Naive thymus-derived CD4-positive, alpha-beta T cell (primary cell): Measurements from ENCODE around the gene CDK8. TPM values are rescaled to one million over a fixed set of nuclear protein-coding genes. Genes with fewer than 3 reads are reported as not detected.

Experiments
- ATAC-seq: fragments of 150-1000 bp; cut with Tn5 transposase; 2 replicates; pipeline ENCODE4 v1.10.0; 2021; ENCODE audit warnings: mild to moderate bottlenecking, moderate library complexity
- CTCF ChIA-PET: fragments of 350-600 bp; sonication (Branson Sonifier 250); formaldehyde crosslinking; loops from one replicate; lab custom pipeline; 2021; ENCODE audit warnings: antibody characterized with exemption; lab: Charles Lee
- POLR2A ChIA-PET: fragments of 350-600 bp; sonication (Branson Sonifier 250); formaldehyde crosslinking; loops from one replicate; lab custom pipeline; 2021; ENCODE audit warnings: antibody characterized with exemption, inconsistent platforms; lab: Charles Lee
- DNase-seq, 9 donors: peaks; one replicate each; pipeline versions ENCODE4 v3.0.0 to v3.0.0-alpha.2; 2020 to 2022; ENCODE audit warnings: mixed read lengths in 1 of 9
- H3K27ac ChIP-seq: one replicate; pipeline ENCODE4 v1.7.0; 2013; ENCODE audit warnings: mild to moderate bottlenecking, low read depth, low read length, moderate library complexity
- H3K27me3 ChIP-seq, 2 donors: one replicate each; pipeline ENCODE4 v1.7.0; 2013; ENCODE audit warnings: low read length in 2 of 2, mild to moderate bottlenecking in 2 of 2, moderate library complexity in 2 of 2; ENCODE audit not compliant: control insufficient read depth in 2 of 2, insufficient read depth in 2 of 2
- H3K36me3 ChIP-seq, 3 experiments: 1 replicate in 2 of 3; 2 replicates in 1 of 3; pipeline ENCODE4 v1.7.0; 2013; ENCODE audit warnings: low read length in 3 of 3, mild to moderate bottlenecking in 3 of 3, moderate library complexity in 1 of 3; ENCODE audit not compliant: insufficient read depth in 3 of 3, control insufficient read depth in 2 of 3
- H3K4me1 ChIP-seq, 2 donors: one replicate each; pipeline ENCODE4 v1.7.0; 2013; ENCODE audit warnings: low read length in 2 of 2, mild to moderate bottlenecking in 2 of 2, moderate library complexity in 1 of 2; ENCODE audit not compliant: control insufficient read depth in 2 of 2, insufficient read depth in 2 of 2
- H3K4me3 ChIP-seq: 2 replicates; pipeline ENCODE4 v1.7.0; 2013; ENCODE audit warnings: mild to moderate bottlenecking, low read length
- H3K9me3 ChIP-seq, 3 experiments: 1 replicate in 2 of 3; 2 replicates in 1 of 3; pipeline ENCODE4 v1.7.0; 2013; ENCODE audit warnings: low read length in 3 of 3; ENCODE audit not compliant: control insufficient read depth in 2 of 3
- H3K27ac Mint-ChIP-seq, 9 donors: one replicate each; pipeline ENCODE4 v1.8.0; 2020 to 2022; ENCODE audit warnings: mixed read lengths in 9 of 9, mild to moderate bottlenecking in 8 of 9, moderate library complexity in 5 of 9, inconsistent platforms in 2 of 9
- H3K27me3 Mint-ChIP-seq, 5 donors: one replicate each; pipeline ENCODE4 v1.8.0; 2021 to 2022; ENCODE audit warnings: mixed read lengths in 5 of 5, mild to moderate bottlenecking in 1 of 5
- H3K36me3 Mint-ChIP-seq, 5 donors: one replicate each; pipeline ENCODE4 v1.8.0; 2020 to 2022; ENCODE audit warnings: mixed read lengths in 5 of 5, mild to moderate bottlenecking in 3 of 5, inconsistent platforms in 1 of 5
- H3K4me1 Mint-ChIP-seq, 7 donors: one replicate each; pipeline ENCODE4 v1.8.0; 2020 to 2022; ENCODE audit warnings: mixed read lengths in 7 of 7, mild to moderate bottlenecking in 3 of 7, inconsistent platforms in 1 of 7
- H3K4me3 Mint-ChIP-seq, 10 donors: one replicate each; pipeline ENCODE4 v1.8.0; 2020 to 2022; ENCODE audit warnings: mild to moderate bottlenecking in 10 of 10, mixed read lengths in 10 of 10, moderate library complexity in 6 of 10, inconsistent platforms in 2 of 10
- H3K9me3 Mint-ChIP-seq, 11 donors: one replicate each; pipeline ENCODE4 v1.8.0; 2020 to 2022; ENCODE audit warnings: mixed read lengths in 11 of 11, mild to moderate bottlenecking in 4 of 11, inconsistent platforms in 1 of 11, moderate library complexity in 1 of 11
- intact Hi-C, 2 donors: fragments of 100-400 bp; cut with micrococcal nuclease; formaldehyde crosslinking; loops; one replicate each; pipeline ENCODE4 v1.15.1; 2023
- polyA plus RNA-seq, 2 donors: library from polyadenylated mRNA; unstranded; fragments of 300-500 nt; fragmentation: Illumina TruSeq; gene quantifications; one replicate each; pipeline ENCODE4 v1.2.3, GENCODE V29; 2021
- total RNA-seq, 6 experiments: library from RNA in 5 of 6; stranded (reverse) in 5 of 6; gene quantifications; 1 replicate in 5 of 6; 2 replicates in 1 of 6; pipeline ENCODE4 v1.2.3 and lab custom pipeline; 2021 to 2026

CDK8 gene
- total and polyA plus RNA-seq, 7 experiments from 2014 or later = 5.5 to 14.0 (median 10.8) TPM

GRCh38 chr13:26376430-26376829, 122.5 kb downstream of the CDK8 start:
- Histone ChIP-seq H3K27me3 (no peaks in the 10 kb centered on the region), H3K4me1 (peaks cover 7 to 11% of the 10 kb centered on the region in 2 donors), H3K4me3 (no peak overlapping the region), H3K27ac (no peak overlapping the region), H3K9me3 (no peaks in the 10 kb centered on the region), H3K36me3 (no peaks in the 10 kb centered on the region)
- peaks cover 0 to 9% (median 0%) of the 10 kb centered on the region in 5 donors for H3K36me3 Mint-ChIP-seq
- ChIA-PET POLR2A (no interaction called here), CTCF (interaction anchor here (1.1 kb wide), 1 partner anchor 121 kb away, joined by 3 read pairs; no protein-coding TSS in a partner anchor)
- no peak for ATAC-seq
- DNase-seq = no peak
- H3K4me3 Mint-ChIP-seq = no peak overlapping the region
- intact Hi-C loops = no loop called here
- no peaks in the 10 kb centered on the region for H3K9me3 Mint-ChIP-seq
- no peaks in the 10 kb centered on the region for H3K27me3 Mint-ChIP-seq
- peaks cover 0 to 36% (median 29%) of the 10 kb centered on the region in 7 donors for H3K4me1 Mint-ChIP-seq
- H3K27ac Mint-ChIP-seq = no peak overlapping the region

- Mint-ChIP-seq H3K27ac (no peak overlapping the region), H3K4me3 (no peak overlapping the region), H3K4me1 (peaks cover 5 to 40% (median 28%) of the 10 kb centered on the region in 7 donors), H3K27me3 (no peaks in the 10 kb centered on the region), H3K36me3 (peaks cover 0 to 9% (median 0%) of the 10 kb centered on the region in 5 donors), H3K9me3 (no peaks in the 10 kb centered on the region)
- DNase-seq (peak in 1 of 9 donors; percentile 4), ATAC-seq (no peak)
- ChIA-PET POLR2A (no interaction called here), CTCF (interaction anchor here (0.7 to 1.1 kb wide), 2 partner anchors 96 to 121 kb away, joined by 3 to 5 read pairs; no protein-coding TSS in a partner anchor)
- no peaks in the 10 kb centered on the region for H3K27me3 ChIP-seq
- intact Hi-C loops = no loop called here
- peaks cover 7 to 11% of the 10 kb centered on the region in 2 donors for H3K4me1 ChIP-seq
- no peaks in the 10 kb centered on the region for H3K9me3 ChIP-seq
- H3K36me3 ChIP-seq = no peaks in the 10 kb centered on the region
- no peak overlapping the region for H3K4me3 ChIP-seq
- H3K27ac ChIP-seq = no peak overlapping the region
These were observed 123.1 kb downstream of the CDK8 start for GRCh38 chr13:26377038-26377437.

- ChIA-PET POLR2A (interaction anchor here (0.9 kb wide), 1 partner anchor 326 kb away, joined by 4 read pairs; no protein-coding TSS in a partner anchor), CTCF (no interaction called here)
- no peaks in the 10 kb centered on the region for H3K9me3 ChIP-seq
- peaks cover under 1 to 5% of the 10 kb centered on the region in 2 donors for H3K4me1 ChIP-seq
- H3K36me3 ChIP-seq = no peaks in the 10 kb centered on the region
- H3K27me3 ChIP-seq = no peaks in the 10 kb centered on the region
- no peak for DNase-seq
- Mint-ChIP-seq H3K9me3 (no peaks in the 10 kb centered on the region), H3K4me3 (no peak overlapping the region), H3K36me3 (peaks cover 0 to 10% (median 0%) of the 10 kb centered on the region in 5 donors), H3K27me3 (no peaks in the 10 kb centered on the region), H3K4me1 (peaks cover 5 to 33% (median 21%) of the 10 kb centered on the region in 7 donors), H3K27ac (no peak overlapping the region)
- no peak overlapping the region for H3K4me3 ChIP-seq
- intact Hi-C loops = no loop called here
- no peak for ATAC-seq
- H3K27ac ChIP-seq = no peak overlapping the region
These were observed 124.2 kb downstream of the CDK8 start for GRCh38 chr13:26378116-26378515.

- H3K36me3 ChIP-seq = no peaks in the 10 kb centered on the region
- CTCF ChIA-PET = no interaction called here
- Mint-ChIP-seq H3K27ac (no peak overlapping the region), H3K27me3 (no peaks in the 10 kb centered on the region), H3K36me3 (peaks cover 0 to 18% (median 0%) of the 10 kb centered on the region in 5 donors), H3K4me3 (no peak overlapping the region), H3K4me1 (peaks cover 5 to 32% (median 19%) of the 10 kb centered on the region in 7 donors), H3K9me3 (no peaks in the 10 kb centered on the region)
- ATAC-seq (no peak), DNase-seq (no peak)
- H3K4me1 ChIP-seq = peaks cover 0 to 4% of the 10 kb centered on the region in 2 donors
- POLR2A ChIA-PET = no interaction called here
- no peaks in the 10 kb centered on the region for H3K9me3 ChIP-seq
- no peak overlapping the region for H3K4me3 ChIP-seq
- intact Hi-C loops = loop anchor here in 1 of 2 donors (10.0 kb wide), 1 partner anchor 195 kb away; no protein-coding TSS in a partner anchor
- no peak overlapping the region for H3K27ac ChIP-seq
- H3K27me3 ChIP-seq = no peaks in the 10 kb centered on the region
These were observed 125.9 kb downstream of the CDK8 start for GRCh38 chr13:26379831-26380230.

- Histone ChIP-seq H3K36me3 (no peaks in the 10 kb centered on the region), H3K4me3 (no peak overlapping the region), H3K4me1 (peaks cover 0 to 4% of the 10 kb centered on the region in 2 donors), H3K9me3 (no peaks in the 10 kb centered on the region), H3K27me3 (no peaks in the 10 kb centered on the region), H3K27ac (no peak overlapping the region)
- peaks cover 5 to 27% (median 16%) of the 10 kb centered on the region in 7 donors for H3K4me1 Mint-ChIP-seq
- H3K4me3 Mint-ChIP-seq = no peak overlapping the region
- H3K27ac Mint-ChIP-seq = peak overlapping the region in 1 of 9 donors; percentile 36
- POLR2A ChIA-PET = no interaction called here
- CTCF ChIA-PET = no interaction called here
- no peak for DNase-seq
- peaks cover 0 to 22% (median 1%) of the 10 kb centered on the region in 5 donors for H3K36me3 Mint-ChIP-seq
- no peaks in the 10 kb centered on the region for H3K9me3 Mint-ChIP-seq
- no peak for ATAC-seq
- intact Hi-C loops = loop anchor here in 1 of 2 donors (10.0 kb wide), 1 partner anchor 196 kb away; no protein-coding TSS in a partner anchor
- no peaks in the 10 kb centered on the region for H3K27me3 Mint-ChIP-seq
These were observed 127.0 kb downstream of the CDK8 start for GRCh38 chr13:26380930-26381329.

- Mint-ChIP-seq H3K9me3 (no peaks in the 10 kb centered on the region), H3K36me3 (peaks cover 0 to 36% (median 11%) of the 10 kb centered on the region in 5 donors), H3K27ac (no peak overlapping the region), H3K4me1 (peaks cover 5 to 24% (median 14%) of the 10 kb centered on the region in 7 donors), H3K4me3 (no peak overlapping the region), H3K27me3 (no peaks in the 10 kb centered on the region)
- DNase-seq (no peak), ATAC-seq (no peak)
- Histone ChIP-seq H3K4me3 (no peak overlapping the region), H3K4me1 (peaks cover 0 to 4% of the 10 kb centered on the region in 2 donors), H3K27me3 (no peaks in the 10 kb centered on the region), H3K27ac (no peak overlapping the region), H3K9me3 (no peaks in the 10 kb centered on the region), H3K36me3 (peaks cover 0 to 2% (median 0%) of the 10 kb centered on the region in 3 experiments)
- ChIA-PET CTCF (no interaction called here), POLR2A (no interaction called here)
- intact Hi-C loops = loop anchor here in 1 of 2 donors (10.0 kb wide), 1 partner anchor 198 kb away; no protein-coding TSS in a partner anchor
These were observed 128.4 kb downstream of the CDK8 start for GRCh38 chr13:26382366-26382765.

GRCh38 chr13:26382835-26383234, 128.9 kb downstream of the CDK8 start:
- H3K27me3 Mint-ChIP-seq = no peaks in the 10 kb centered on the region
- intact Hi-C loops = loop anchor here in 1 of 2 donors (10.0 kb wide), 1 partner anchor 198 kb away; no protein-coding TSS in a partner anchor
- CTCF ChIA-PET = no interaction called here
- Histone ChIP-seq H3K4me1 (peaks cover 0 to 4% of the 10 kb centered on the region in 2 donors), H3K27me3 (no peaks in the 10 kb centered on the region), H3K27ac (no peak overlapping the region), H3K36me3 (peaks cover 0 to 7% (median 0%) of the 10 kb centered on the region in 3 experiments), H3K4me3 (no peak overlapping the region), H3K9me3 (no peaks in the 10 kb centered on the region)
- H3K4me3 Mint-ChIP-seq = no peak overlapping the region
- no peak for DNase-seq
- peaks cover 3 to 41% (median 15%) of the 10 kb centered on the region in 5 donors for H3K36me3 Mint-ChIP-seq
- no peak overlapping the region for H3K27ac Mint-ChIP-seq
- H3K9me3 Mint-ChIP-seq = no peaks in the 10 kb centered on the region
- POLR2A ChIA-PET = no interaction called here
- peaks cover 5 to 24% (median 14%) of the 10 kb centered on the region in 7 donors for H3K4me1 Mint-ChIP-seq
- ATAC-seq = no peak
